Endothelial cell of umbilical vein (primary cell): Measurements from ENCODE around the gene IKZF5.

Source experiments
- GATA2 ChIP-seq: IDR thresholded peaks from 2 replicates; pipeline ENCODE4 v1.7.0; 2011; ENCODE audit warnings: low read depth, mild to moderate bottlenecking, moderate library complexity, mixed read lengths, low read length; ENCODE audit not compliant: insufficient read length, insufficient read depth
- POLR2A ChIP-seq: IDR thresholded peaks from 2 replicates; pipeline ENCODE4 v1.6.1; 2012; ENCODE audit warnings: low read depth, mild to moderate bottlenecking, control low read depth, low read length

DNA sequence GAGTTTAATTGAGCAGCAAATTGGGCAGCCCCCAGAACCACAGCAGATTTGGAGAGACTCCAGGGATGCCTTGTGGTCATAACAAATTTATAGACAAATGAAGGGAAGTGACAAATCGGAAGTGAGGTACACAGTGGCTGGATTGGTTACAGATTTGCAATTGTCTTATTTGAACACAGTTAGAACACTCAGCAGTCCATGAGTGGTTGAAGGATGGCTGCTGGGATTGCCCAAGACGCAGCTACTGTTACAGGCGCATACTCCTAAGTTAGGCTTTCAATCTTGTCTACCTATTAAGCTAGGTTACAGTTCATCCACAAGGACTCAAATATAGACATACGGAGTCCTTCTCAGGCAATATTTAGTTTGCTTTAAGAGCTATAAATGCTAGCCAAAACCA is 7.6 kb upstream of the IKZF5 start:
- TF ChIP-seq POLR2A (no peak), GATA2 (no peak)
